ENCODE results near the gene COA8.

COA8 gene

GRCh38 chr14:103547941-103548462 is 14.8 kb upstream of the COA8 start:
- H3K4me1 ChIP-seq (ENCODE audit: control insufficient read depth, insufficient read depth, low read length) = peaks cover 39% of the 10 kb centered on the region
- peaks cover under 1% of the 10 kb centered on the region for H3K36me3 ChIP-seq (ENCODE audit: insufficient read depth, low read length)
- H3K9ac ChIP-seq (ENCODE audit: low read depth, low read length) = no peak overlapping the region
- no peaks in the 10 kb centered on the region for H3K9me3 ChIP-seq (replicated peaks; ENCODE audit: low read length)
- H3K27me3 ChIP-seq (ENCODE audit: control insufficient read depth, insufficient read depth, low read length) = no peaks in the 10 kb centered on the region
- no peak overlapping the region for H3K4me2 ChIP-seq (ENCODE audit: low read length)
- H3K4me3 ChIP-seq (ENCODE audit: low read length) = no peak overlapping the region

GRCh38 chr14:103548463-103549351 is 14.1 kb upstream of the COA8 start:
- Histone ChIP-seq H3K27me3 (ENCODE audit: control insufficient read depth, insufficient read depth, low read length) (no peaks in the 10 kb centered on the region), H3K4me3 (ENCODE audit: low read length) (no peak overlapping the region), H3K36me3 (ENCODE audit: insufficient read depth, low read length) (peaks cover 3% of the 10 kb centered on the region), H3K4me1 (ENCODE audit: control insufficient read depth, insufficient read depth, low read length) (peaks cover 32% of the 10 kb centered on the region), H3K9me3 (replicated peaks; ENCODE audit: low read length) (no peaks in the 10 kb centered on the region), H3K4me2 (ENCODE audit: low read length) (no peak overlapping the region), H3K9ac (ENCODE audit: low read depth, low read length) (no peak overlapping the region)

GRCh38 chr14:103549361-103550311 is 13.1 kb upstream of the COA8 start:
- H3K9me3 ChIP-seq (replicated peaks; ENCODE audit: low read length) = no peaks in the 10 kb centered on the region
- H3K4me3 ChIP-seq (ENCODE audit: low read length) = no peak overlapping the region
- peaks cover 27% of the 10 kb centered on the region for H3K4me1 ChIP-seq (ENCODE audit: control insufficient read depth, insufficient read depth, low read length)
- no peaks in the 10 kb centered on the region for H3K27me3 ChIP-seq (ENCODE audit: control insufficient read depth, insufficient read depth, low read length)
- H3K4me2 ChIP-seq (ENCODE audit: low read length) = no peak overlapping the region
- no peak overlapping the region for H3K9ac ChIP-seq (ENCODE audit: low read depth, low read length)
- peaks cover 3% of the 10 kb centered on the region for H3K36me3 ChIP-seq (ENCODE audit: insufficient read depth, low read length)

DNA sequence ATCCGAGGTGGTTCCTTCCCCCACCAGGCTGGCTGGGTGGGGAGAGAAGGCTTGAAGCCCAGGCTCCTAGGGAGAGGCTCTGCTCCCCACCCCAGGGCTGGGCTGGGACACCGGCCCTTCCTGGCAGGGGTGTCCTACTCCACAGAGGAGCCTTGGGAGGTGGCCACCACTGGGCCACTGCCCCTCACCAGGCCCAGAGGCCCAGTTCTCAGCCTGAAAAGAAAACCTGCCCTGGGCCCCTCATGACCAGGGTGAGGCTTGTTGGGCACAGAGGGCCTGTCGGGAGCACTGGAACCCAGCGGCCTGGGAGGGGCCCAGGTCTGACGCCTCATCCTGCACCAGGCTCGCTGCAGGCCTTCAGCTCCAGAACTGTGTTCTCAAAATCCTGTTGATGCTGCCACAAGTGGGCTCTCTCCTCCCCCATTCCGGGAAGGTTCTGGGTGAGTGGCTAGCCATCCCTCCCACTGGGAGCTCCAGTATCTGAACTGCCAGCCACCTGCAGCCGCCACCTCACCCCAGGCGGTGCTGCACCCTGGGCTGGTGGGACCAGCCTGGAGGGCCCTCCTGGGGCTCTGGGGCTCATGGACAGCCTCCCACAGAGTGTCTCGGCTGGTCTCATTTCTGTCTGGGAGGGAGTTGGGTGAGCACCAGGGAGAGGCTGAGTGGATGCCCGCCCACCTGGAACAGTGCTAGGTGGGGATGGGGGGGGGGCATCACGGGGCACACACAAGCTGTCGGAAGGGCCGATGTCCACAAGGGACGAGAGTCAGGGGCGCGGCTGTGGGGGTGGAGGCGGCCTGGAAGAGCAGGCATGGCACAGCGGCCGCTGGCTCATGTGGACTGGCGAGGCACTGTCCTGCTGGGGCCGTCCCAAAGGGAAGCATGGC is 12.1 kb upstream of the COA8 start:
- H3K36me3 ChIP-seq (ENCODE audit: insufficient read depth, low read length) = peaks cover 6% of the 10 kb centered on the region
- no peaks in the 10 kb centered on the region for H3K27me3 ChIP-seq (ENCODE audit: control insufficient read depth, insufficient read depth, low read length)
- H3K4me2 ChIP-seq (ENCODE audit: low read length) = peak overlapping the region; percentile 67
- H3K4me1 ChIP-seq (ENCODE audit: control insufficient read depth, insufficient read depth, low read length) = peaks cover 27% of the 10 kb centered on the region
- H3K9me3 ChIP-seq (replicated peaks; ENCODE audit: low read length) = no peaks in the 10 kb centered on the region
- peak overlapping the region; percentile 74 for H3K9ac ChIP-seq (ENCODE audit: low read depth, low read length)
- H3K4me3 ChIP-seq (ENCODE audit: low read length) = peak overlapping the region; percentile 42

- H3K36me3 ChIP-seq (ENCODE audit: insufficient read depth, low read length) = peaks cover 6% of the 10 kb centered on the region
- no peaks in the 10 kb centered on the region for H3K9me3 ChIP-seq (replicated peaks; ENCODE audit: low read length)
- H3K27me3 ChIP-seq (ENCODE audit: control insufficient read depth, insufficient read depth, low read length) = no peaks in the 10 kb centered on the region
- H3K9ac ChIP-seq (ENCODE audit: low read depth, low read length) = peak overlapping the region; percentile 74
- peaks cover 27% of the 10 kb centered on the region for H3K4me1 ChIP-seq (ENCODE audit: control insufficient read depth, insufficient read depth, low read length)
- peak overlapping the region; percentile 42 for H3K4me3 ChIP-seq (ENCODE audit: low read length)
- H3K4me2 ChIP-seq (ENCODE audit: low read length) = peak overlapping the region; percentile 67
Observed at GRCh38 chr14:103551338-103551762, 11.4 kb upstream of the COA8 start.

DNA sequence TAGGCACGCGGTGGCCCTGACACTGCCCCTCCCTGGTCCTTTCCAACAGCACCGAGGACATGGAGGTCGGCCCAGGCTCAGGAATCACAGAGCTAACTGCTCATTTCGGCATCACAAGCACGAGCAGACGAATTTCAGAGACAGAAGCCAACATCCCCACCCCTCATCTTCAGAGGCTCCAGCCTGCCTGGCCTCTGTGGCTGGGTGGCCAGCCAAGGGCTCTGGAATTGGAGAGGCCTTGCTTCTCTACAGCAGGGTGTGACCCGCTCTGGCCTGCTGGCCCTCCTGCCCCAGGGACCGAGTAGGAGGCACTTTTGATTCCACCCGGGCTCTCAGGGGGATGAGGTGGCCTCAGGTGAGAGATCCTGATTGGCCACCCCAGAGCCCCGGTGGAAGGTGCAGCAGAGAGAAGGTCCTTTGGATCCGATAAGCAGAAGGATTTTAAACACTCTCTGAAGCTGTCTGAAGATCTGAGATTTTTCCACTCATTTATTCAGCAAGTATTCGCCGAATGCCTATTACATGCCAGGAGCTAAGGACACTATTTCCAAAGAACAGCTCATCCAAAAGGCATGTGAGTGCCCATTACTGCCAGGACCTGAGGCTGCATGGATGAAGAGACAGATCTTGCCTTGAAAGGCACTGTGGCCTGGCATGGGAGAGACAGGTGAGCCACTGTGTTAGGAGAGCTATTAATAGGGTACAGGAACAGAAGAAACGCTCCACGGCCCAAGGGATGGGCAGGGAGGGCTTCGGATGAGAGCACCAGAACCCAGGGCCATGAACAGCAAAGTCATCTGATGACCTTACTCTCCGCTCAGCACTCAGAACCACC is 10.5 kb upstream of the COA8 start:
- peak overlapping the region; percentile 67 for H3K4me2 ChIP-seq (ENCODE audit: low read length)
- H3K9me3 ChIP-seq (replicated peaks; ENCODE audit: low read length) = no peaks in the 10 kb centered on the region
- peaks cover 6% of the 10 kb centered on the region for H3K36me3 ChIP-seq (ENCODE audit: insufficient read depth, low read length)
- peak overlapping the region; percentile 42 for H3K4me3 ChIP-seq (ENCODE audit: low read length)
- H3K9ac ChIP-seq (ENCODE audit: low read depth, low read length) = peak overlapping the region; percentile 74
- no peaks in the 10 kb centered on the region for H3K27me3 ChIP-seq (ENCODE audit: control insufficient read depth, insufficient read depth, low read length)
- peaks cover 30% of the 10 kb centered on the region for H3K4me1 ChIP-seq (ENCODE audit: control insufficient read depth, insufficient read depth, low read length)

GRCh38 chr14:103552846-103553210 is 9.9 kb upstream of the COA8 start:
- Histone ChIP-seq H3K9me3 (replicated peaks; ENCODE audit: low read length) (no peaks in the 10 kb centered on the region), H3K9ac (ENCODE audit: low read depth, low read length) (no peak overlapping the region), H3K4me2 (ENCODE audit: low read length) (no peak overlapping the region), H3K36me3 (ENCODE audit: insufficient read depth, low read length) (peaks cover 6% of the 10 kb centered on the region), H3K4me3 (ENCODE audit: low read length) (no peak overlapping the region), H3K4me1 (ENCODE audit: control insufficient read depth, insufficient read depth, low read length) (peaks cover 34% of the 10 kb centered on the region), H3K27me3 (ENCODE audit: control insufficient read depth, insufficient read depth, low read length) (no peaks in the 10 kb centered on the region)

DNA sequence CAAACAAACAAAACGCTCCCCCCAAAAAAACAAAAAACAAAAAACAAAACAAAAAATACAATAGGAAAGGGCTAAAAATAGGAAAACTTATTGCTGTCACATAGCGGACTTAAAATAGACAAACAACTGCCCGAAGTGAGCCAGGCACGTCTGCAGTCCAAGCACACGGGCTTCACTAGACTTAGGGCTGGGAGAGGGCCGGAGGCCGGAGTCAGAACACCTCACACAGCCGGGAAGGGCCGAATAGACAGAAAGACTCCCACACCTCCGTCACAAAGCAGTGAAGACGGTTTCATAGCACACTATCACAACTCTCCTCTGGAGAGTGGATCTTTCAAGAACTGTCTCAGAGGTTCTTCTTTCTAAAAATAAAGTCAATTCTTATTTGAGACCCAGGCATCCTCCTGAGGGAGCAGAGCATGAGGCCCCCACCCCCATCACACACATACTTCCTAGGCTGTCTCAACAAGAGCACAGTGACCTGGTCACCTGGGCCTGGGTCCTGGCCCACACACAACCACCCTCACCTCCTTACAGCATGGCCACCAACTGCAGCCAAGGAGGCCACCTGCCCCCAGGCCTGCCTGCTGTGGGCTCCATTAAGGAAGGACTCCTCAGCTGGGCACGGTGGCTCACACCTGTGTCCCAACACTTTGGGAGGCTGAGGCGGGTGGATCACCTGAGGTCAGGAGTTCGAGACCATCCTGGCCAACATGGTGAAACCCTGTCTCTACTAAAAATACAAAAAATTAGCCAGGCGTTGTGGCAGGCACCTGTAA is 7.0 kb upstream of the COA8 start:
- no peak overlapping the region for H3K9ac ChIP-seq (ENCODE audit: low read depth, low read length)
- H3K4me2 ChIP-seq (ENCODE audit: low read length) = no peak overlapping the region
- H3K36me3 ChIP-seq (ENCODE audit: insufficient read depth, low read length) = peaks cover 29% of the 10 kb centered on the region
- H3K27me3 ChIP-seq (ENCODE audit: control insufficient read depth, insufficient read depth, low read length) = no peaks in the 10 kb centered on the region
- H3K9me3 ChIP-seq (replicated peaks; ENCODE audit: low read length) = no peaks in the 10 kb centered on the region
- H3K4me1 ChIP-seq (ENCODE audit: control insufficient read depth, insufficient read depth, low read length) = peaks cover 55% of the 10 kb centered on the region
- no peak overlapping the region for H3K4me3 ChIP-seq (ENCODE audit: low read length)

- Histone ChIP-seq H3K4me1 (ENCODE audit: control insufficient read depth, insufficient read depth, low read length) (peaks cover 49% of the 10 kb centered on the region), H3K4me2 (ENCODE audit: low read length) (peak overlapping the region; percentile 21), H3K9me3 (replicated peaks; ENCODE audit: low read length) (no peaks in the 10 kb centered on the region), H3K4me3 (ENCODE audit: low read length) (no peak overlapping the region), H3K9ac (ENCODE audit: low read depth, low read length) (no peak overlapping the region), H3K27me3 (ENCODE audit: control insufficient read depth, insufficient read depth, low read length) (no peaks in the 10 kb centered on the region), H3K36me3 (ENCODE audit: insufficient read depth, low read length) (peaks cover 29% of the 10 kb centered on the region)
Observed at GRCh38 chr14:103556946-103557758, 5.6 kb upstream of the COA8 start.

Data from skeletal muscle satellite cell (primary cell).